ENCODE data around the gene NWD2.

DNA sequence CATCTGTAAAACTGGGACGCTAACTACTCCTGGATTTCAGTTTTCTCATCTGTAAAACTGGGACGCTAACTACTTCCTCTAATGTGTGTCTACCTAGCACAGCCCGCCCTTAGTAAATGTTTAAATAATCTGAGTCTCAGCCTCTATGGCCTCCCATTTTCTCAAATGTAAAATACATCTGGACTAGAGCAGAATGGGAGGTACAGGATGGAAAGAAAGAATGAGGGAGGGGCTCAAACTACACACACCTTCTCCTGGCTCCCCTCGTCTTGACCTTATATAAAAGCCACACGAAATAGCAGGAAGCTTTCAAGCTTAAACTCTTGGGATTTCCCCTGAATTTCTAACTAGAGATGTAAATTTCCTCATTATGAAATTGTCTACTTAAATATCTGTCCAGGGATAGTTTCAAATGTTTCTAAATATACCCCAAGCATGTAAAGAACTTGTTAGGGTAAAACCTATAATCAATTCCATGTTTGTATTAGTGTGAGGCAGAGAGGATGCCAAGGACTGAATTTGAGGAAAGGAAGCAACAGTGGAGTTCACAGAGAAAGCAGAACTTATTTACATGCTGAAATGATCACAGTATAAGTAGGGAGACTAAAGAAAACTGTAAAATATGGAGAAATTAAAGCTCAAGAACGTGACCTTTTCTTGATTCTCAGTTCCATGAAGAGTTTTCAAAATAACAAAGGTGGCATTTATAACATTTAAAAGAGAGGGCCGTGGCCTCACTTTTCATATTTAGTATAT is 220.0 kb downstream of the NWD2 start:
- TF ChIP-seq CTCF (conservative IDR thresholded peaks at IDR 0.05; ENCODE audit: low read depth, low read length) (no peak), EZH2 (IDR thresholded peaks at IDR 0.05; ENCODE audit: borderline replicate concordance, low read depth, low read length, poor library complexity, severe bottlenecking) (no peak)
